HepG2 (cell line): Measurements from ENCODE around the gene PHACTR3. TPM values are rescaled to one million over a fixed set of nuclear protein-coding genes. Genes with fewer than 3 reads are reported as not detected.

ENCODE experiments used
- CREB1 ChIP-seq, 2 experiments: fragments of 450-650 bp in 1 of 2; IDR thresholded peaks; 2 replicates each; pipeline ENCODE4 v1.6.1; 2016 to 2017; ENCODE audit warnings: control low read depth in 1 of 2, mild to moderate bottlenecking in 1 of 2, missing compliant biosample characterization in 1 of 2, missing genetic modification characterization in 1 of 2
- GMEB1 ChIP-seq: sonication (generic); formaldehyde crosslinking; IDR thresholded peaks from 2 replicates; pipeline ENCODE4 v1.5.1; 2020; ENCODE audit warnings: missing genetic modification reagents, mild to moderate bottlenecking, borderline replicate concordance
- MAFF ChIP-seq: IDR thresholded peaks from 2 replicates; pipeline ENCODE4 v1.6.1; 2011; ENCODE audit warnings: low read depth, low read length, improper control_type of control experiment
- RNF219 ChIP-seq: sonication (generic); formaldehyde crosslinking; IDR thresholded peaks from 2 replicates; pipeline ENCODE4 v1.5.0; 2020; ENCODE audit warnings: mild to moderate bottlenecking, missing genetic modification reagents
- ZBTB25 ChIP-seq: IDR thresholded peaks from 2 replicates; pipeline ENCODE4 v1.6.1; 2018; ENCODE audit warnings: missing genetic modification reagents
- polyA plus RNA-seq, 8 experiments: library from polyadenylated mRNA; depleted of rRNA in 3 of 8; stranded (reverse) in 7 of 8; unstranded in 1 of 8; fragments of >200 nt; fragmentation: Illumina TruSeq in 4 of 8; extraction: Trizol in 4 of 8; gene quantifications; 2 replicates each; pipeline versions ENCODE4 v1.2.1 to v1.2.3, GENCODE V29; 2011 to 2016; ENCODE audit warnings: low read depth in 4 of 8, missing spikeins in 1 of 8, mixed read lengths in 1 of 8; ENCODE audit not compliant: insufficient read depth in 1 of 8
- total RNA-seq, 5 experiments: library from RNA; depleted of rRNA; stranded (reverse); fragments of >200 nt; fragmentation: Illumina TruSeq; extraction: Trizol; gene quantifications; 2 replicates each; pipeline ENCODE4 v1.2.3, GENCODE V29; 2016; ENCODE audit warnings: low read depth in 1 of 5
- TF ChIP-seq, protein P1 (sequence below): IDR thresholded peaks from 2 replicates; pipeline ENCODE4 v1.6.1; 2016; ENCODE audit warnings: mild to moderate bottlenecking
- TF ChIP-seq, protein P2 (sequence below): sonication (generic); formaldehyde crosslinking; IDR thresholded peaks from 2 replicates; pipeline ENCODE4 v1.4.0; 2020; ENCODE audit warnings: mild to moderate bottlenecking, low read depth, missing genetic modification reagents

The PHACTR3 gene
- total and polyA plus RNA-seq, 2 of the 13 experiments (the other 11 are each of a cell fraction or from before 2014, with no cell fraction given), result not detected

- TF ChIP-seq RNF219 (CRISPR knock-in tag) (no peak), MAFF (0 out of 2 replicates have a peak, but pooled peaks have one; percentile 20), CREB1 (IDR thresholded peaks at IDR 0.05) (no peak), CREB1 (CRISPR knock-in tag; IDR thresholded peaks at IDR 0.05) (no peak), ZBTB25 (no peak), GMEB1 (CRISPR knock-in tag) (no peak)
- TF ChIP-seq, protein P1, sequence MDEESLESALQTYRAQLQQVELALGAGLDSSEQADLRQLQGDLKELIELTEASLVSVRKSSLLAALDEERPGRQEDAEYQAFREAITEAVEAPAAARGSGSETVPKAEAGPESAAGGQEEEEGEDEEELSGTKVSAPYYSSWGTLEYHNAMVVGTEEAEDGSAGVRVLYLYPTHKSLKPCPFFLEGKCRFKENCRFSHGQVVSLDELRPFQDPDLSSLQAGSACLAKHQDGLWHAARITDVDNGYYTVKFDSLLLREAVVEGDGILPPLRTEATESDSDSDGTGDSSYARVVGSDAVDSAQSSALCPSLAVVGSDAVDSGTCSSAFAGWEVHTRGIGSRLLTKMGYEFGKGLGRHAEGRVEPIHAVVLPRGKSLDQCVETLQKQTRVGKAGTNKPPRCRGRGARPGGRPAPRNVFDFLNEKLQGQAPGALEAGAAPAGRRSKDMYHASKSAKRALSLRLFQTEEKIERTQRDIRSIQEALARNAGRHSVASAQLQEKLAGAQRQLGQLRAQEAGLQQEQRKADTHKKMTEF (CRISPR knock-in tag), result no peak
- TF ChIP-seq, protein P2, sequence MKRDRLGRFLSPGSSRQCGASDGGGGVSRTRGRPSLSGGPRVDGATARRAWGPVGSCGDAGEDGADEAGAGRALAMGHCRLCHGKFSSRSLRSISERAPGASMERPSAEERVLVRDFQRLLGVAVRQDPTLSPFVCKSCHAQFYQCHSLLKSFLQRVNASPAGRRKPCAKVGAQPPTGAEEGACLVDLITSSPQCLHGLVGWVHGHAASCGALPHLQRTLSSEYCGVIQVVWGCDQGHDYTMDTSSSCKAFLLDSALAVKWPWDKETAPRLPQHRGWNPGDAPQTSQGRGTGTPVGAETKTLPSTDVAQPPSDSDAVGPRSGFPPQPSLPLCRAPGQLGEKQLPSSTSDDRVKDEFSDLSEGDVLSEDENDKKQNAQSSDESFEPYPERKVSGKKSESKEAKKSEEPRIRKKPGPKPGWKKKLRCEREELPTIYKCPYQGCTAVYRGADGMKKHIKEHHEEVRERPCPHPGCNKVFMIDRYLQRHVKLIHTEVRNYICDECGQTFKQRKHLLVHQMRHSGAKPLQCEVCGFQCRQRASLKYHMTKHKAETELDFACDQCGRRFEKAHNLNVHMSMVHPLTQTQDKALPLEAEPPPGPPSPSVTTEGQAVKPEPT, result no peak
Measured at GRCh38 chr20:59597240-59597639, 7.1 kb upstream of the PHACTR3 start (continued).
